ENCODE measurements around the gene HOXB9. TPM values are rescaled to one million over a fixed set of nuclear protein-coding genes. Genes with fewer than 3 reads are reported as not detected.
A peak's percentile ranks its signal among the peaks of the same experiment; 100 is the strongest.

Gene HOXB9
- total and polyA plus RNA-seq, 9 of the 15 experiments (the other 6 are each of a cell fraction or from before 2014, with no cell fraction given), result 3.1 to 196 (median 77.6) TPM

DNA sequence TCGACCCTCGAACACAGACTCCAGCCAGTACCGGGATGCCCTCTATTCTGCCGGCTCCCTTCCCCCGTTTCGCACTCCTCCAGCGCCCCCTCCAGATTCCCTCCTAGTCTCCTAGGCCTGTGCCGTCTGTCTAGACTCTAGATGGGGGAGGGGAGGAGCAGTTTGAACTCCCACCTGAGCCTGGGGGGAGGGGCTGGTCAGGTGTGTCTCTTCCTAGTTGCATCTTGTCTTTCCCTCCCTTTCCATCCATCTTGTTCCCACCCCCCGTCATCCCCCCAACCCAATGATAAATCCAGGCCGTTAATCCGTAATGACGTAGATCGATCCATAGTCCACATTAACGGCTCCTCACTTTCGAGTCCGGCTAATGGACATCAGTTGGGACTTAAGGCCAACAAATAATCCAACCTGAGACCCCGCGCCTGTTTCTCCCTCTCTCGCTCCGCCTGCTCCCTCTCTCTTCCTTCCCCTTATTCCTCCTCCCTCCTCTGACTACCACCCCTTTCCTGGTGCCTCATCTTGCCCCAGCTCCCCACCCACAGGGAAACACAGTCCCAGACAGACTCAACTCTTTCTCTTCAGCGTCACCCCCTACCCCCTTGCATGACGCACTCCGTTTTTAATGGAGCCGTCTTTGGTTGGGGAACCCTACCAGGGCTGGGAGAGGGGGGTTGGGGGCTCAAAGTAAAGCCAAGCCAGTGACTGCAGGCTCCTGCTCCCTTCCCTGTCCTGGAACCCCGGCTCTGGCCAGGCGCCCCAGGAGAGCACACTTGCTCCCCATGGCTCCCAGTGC lies 29.2 kb downstream of the HOXB9 start:
- Histone ChIP-seq H2AFZ (ENCODE audit: low read depth, low read length) (no peak overlapping the region), H3K36me3 (ENCODE audit: control insufficient read depth, insufficient read depth, low read length) (no peaks in the 10 kb centered on the region; the same call in 2 of the 3 replicates), H3K9ac (ENCODE audit: insufficient read depth in 1 of 2, low read depth in 2 of 2, low read length in 2 of 2) (no peak overlapping the region), H3K4me2 (ENCODE audit: insufficient read depth, low read length) (no peak overlapping the region), H4K20me1 (replicated peaks; ENCODE audit: control insufficient read depth, insufficient read depth, low read length) (no peaks in the 10 kb centered on the region; the same call in 1 of the 2 replicates), H3K4me1 (replicated peaks in 1 of 2; ENCODE audit: control insufficient read depth in 2 of 2, insufficient read depth in 2 of 2, low read length in 2 of 2) (peaks cover 24 to 56% of the 10 kb centered on the region in 2 experiments; a peak in 4 of 5 replicates), H3K79me2 (ENCODE audit: control insufficient read depth, insufficient read depth, low read length) (peaks cover 34% of the 10 kb centered on the region), H3K4me3 (no peak overlapping the region), H3K9me3 (replicated peaks; ENCODE audit: control insufficient read depth, insufficient read depth, low read depth, low read length) (no peaks in the 10 kb centered on the region), H3K27me3 (ENCODE audit: control insufficient read depth in 2 of 2, insufficient read depth in 2 of 2, low read length in 2 of 2) (no peaks in the 10 kb centered on the region), H3K9me1 (ENCODE audit: control insufficient read depth, insufficient read depth, low read length) (no peaks in the 10 kb centered on the region), H3K27ac (ENCODE audit: extremely low read depth, low read depth, low read length) (no peak overlapping the region)
- ATAC-seq, result no peak
- intact Hi-C loops (cut with micrococcal nuclease) (no loop called here), in situ Hi-C loops (cut with MboI) (no loop called here)
- WGBS (ENCODE audit: insufficient coverage, low coverage, missing lambda C conversion rate), result 95% methylated on average over 17 of the region's 26 CpGs
- no peak for TF ChIP-seq ZNF76 (CRISPR knock-in tag; IDR thresholded peaks at IDR 0.05; ENCODE audit: borderline replicate concordance)
- no peak for TF ChIP-seq ILK (tag; IDR thresholded peaks at IDR 0.05; ENCODE audit: borderline replicate concordance, low read depth)
- DNase-seq (ENCODE audit: extremely low read depth in 1 of 4, low spot score in 3 of 4), result no peak
- BruUV-seq (replicated peaks), result no TSS peak
- CTCF ChIA-PET (ENCODE audit: low intra/inter-chr PET ratio), result interaction anchor here (0.6 kb wide), 2 partner anchors 21 to 105 kb away, joined by 3 read pairs; no protein-coding TSS in a partner anchor
- POLR2A ChIA-PET, result no interaction called here
- no peak for FAIRE-seq

DNA sequence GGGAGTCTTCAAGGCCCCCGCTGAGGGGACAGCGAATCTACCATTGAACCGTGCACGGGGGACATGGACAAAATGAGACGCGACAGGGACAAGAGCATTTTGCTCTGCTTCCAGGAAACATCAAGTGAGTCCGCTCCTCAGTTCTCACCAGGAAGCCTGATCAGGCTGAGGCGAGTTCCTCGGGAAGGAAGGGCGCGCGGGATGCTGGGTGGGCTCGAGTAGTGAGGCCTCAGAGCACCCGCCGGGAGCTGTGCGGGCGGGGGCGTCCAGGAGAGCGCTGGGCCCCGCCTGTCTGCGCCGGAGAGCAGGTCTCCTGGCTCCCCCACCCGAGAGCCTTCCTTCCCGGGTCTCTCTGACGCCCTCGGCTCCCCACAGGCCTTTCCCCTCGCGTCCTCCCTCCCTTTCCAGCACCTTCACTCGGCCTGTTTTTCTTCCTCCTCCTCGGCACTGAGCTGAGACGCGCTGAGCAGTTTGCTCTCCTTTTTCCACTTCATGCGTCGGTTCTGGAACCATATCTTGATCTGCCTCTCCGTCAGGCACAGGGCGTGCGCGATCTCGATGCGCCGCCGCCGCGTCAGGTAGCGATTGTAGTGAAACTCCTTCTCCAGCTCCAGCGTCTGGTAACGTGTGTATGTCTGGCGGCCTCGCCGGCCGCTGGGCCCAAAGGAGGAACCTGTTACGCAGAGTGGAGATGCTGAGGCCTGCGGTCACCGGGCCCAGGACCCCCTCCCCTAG lies 30.0 kb downstream of the HOXB9 start:
- Histone ChIP-seq H3K9me3 (replicated peaks; ENCODE audit: control insufficient read depth, insufficient read depth, low read depth, low read length) (no peaks in the 10 kb centered on the region), H3K4me2 (ENCODE audit: insufficient read depth, low read length) (no peak overlapping the region), H3K9me1 (ENCODE audit: control insufficient read depth, insufficient read depth, low read length) (no peaks in the 10 kb centered on the region), H3K4me1 (replicated peaks in 1 of 2; ENCODE audit: control insufficient read depth in 2 of 2, insufficient read depth in 2 of 2, low read length in 2 of 2) (peaks cover 23 to 49% of the 10 kb centered on the region in 2 experiments; a peak in 4 of 5 replicates), H3K79me2 (ENCODE audit: control insufficient read depth, insufficient read depth, low read length) (peaks cover 27% of the 10 kb centered on the region), H3K9ac (ENCODE audit: insufficient read depth in 1 of 2, low read depth in 2 of 2, low read length in 2 of 2) (no peak overlapping the region), H3K27me3 (ENCODE audit: control insufficient read depth in 2 of 2, insufficient read depth in 2 of 2, low read length in 2 of 2) (no peaks in the 10 kb centered on the region), H2AFZ (ENCODE audit: low read depth, low read length) (no peak overlapping the region), H4K20me1 (replicated peaks; ENCODE audit: control insufficient read depth, insufficient read depth, low read length) (no peaks in the 10 kb centered on the region), H3K27ac (ENCODE audit: extremely low read depth, low read depth, low read length) (no peak overlapping the region), H3K4me3 (no peak overlapping the region), H3K36me3 (ENCODE audit: control insufficient read depth, insufficient read depth, low read length) (no peaks in the 10 kb centered on the region; the same call in 2 of the 3 replicates)
- 94% methylated on average over 20 of the region's 54 CpGs for WGBS (ENCODE audit: insufficient coverage, low coverage, missing lambda C conversion rate)
- BruUV-seq (replicated peaks), result no TSS peak
- ATAC-seq (no peak), FAIRE-seq (no peak), DNase-seq (ENCODE audit: extremely low read depth in 1 of 4, low spot score in 3 of 4) (no peak)
- POLR2A ChIA-PET, result interaction anchor here (0.7 kb wide), 1 partner anchor 67 kb away, joined by 3 read pairs; no protein-coding TSS in a partner anchor
- intact Hi-C loops (cut with micrococcal nuclease) (no loop called here), in situ Hi-C loops (cut with MboI) (no loop called here)
- CTCF ChIA-PET (ENCODE audit: low intra/inter-chr PET ratio), result interaction anchor here (0.6 kb wide), 1 partner anchor 22 kb away, joined by 3 read pairs; no protein-coding TSS in a partner anchor
- TF ChIP-seq RBFOX2 (IDR thresholded peaks at IDR 0.05; ENCODE audit: low read depth, low read length) (0 out of 2 replicates have a peak, but pooled peaks have one; percentile 15), PHB (CRISPR knock-in tag; IDR thresholded peaks at IDR 0.05) (no peak), NFRKB (IDR thresholded peaks at IDR 0.05; ENCODE audit: low read depth) (no peak), CREB1 (IDR thresholded peaks at IDR 0.05) (no peak), CREB1 (CRISPR knock-in tag; IDR thresholded peaks at IDR 0.05) (no peak)
- TF ChIP-seq, protein P1, sequence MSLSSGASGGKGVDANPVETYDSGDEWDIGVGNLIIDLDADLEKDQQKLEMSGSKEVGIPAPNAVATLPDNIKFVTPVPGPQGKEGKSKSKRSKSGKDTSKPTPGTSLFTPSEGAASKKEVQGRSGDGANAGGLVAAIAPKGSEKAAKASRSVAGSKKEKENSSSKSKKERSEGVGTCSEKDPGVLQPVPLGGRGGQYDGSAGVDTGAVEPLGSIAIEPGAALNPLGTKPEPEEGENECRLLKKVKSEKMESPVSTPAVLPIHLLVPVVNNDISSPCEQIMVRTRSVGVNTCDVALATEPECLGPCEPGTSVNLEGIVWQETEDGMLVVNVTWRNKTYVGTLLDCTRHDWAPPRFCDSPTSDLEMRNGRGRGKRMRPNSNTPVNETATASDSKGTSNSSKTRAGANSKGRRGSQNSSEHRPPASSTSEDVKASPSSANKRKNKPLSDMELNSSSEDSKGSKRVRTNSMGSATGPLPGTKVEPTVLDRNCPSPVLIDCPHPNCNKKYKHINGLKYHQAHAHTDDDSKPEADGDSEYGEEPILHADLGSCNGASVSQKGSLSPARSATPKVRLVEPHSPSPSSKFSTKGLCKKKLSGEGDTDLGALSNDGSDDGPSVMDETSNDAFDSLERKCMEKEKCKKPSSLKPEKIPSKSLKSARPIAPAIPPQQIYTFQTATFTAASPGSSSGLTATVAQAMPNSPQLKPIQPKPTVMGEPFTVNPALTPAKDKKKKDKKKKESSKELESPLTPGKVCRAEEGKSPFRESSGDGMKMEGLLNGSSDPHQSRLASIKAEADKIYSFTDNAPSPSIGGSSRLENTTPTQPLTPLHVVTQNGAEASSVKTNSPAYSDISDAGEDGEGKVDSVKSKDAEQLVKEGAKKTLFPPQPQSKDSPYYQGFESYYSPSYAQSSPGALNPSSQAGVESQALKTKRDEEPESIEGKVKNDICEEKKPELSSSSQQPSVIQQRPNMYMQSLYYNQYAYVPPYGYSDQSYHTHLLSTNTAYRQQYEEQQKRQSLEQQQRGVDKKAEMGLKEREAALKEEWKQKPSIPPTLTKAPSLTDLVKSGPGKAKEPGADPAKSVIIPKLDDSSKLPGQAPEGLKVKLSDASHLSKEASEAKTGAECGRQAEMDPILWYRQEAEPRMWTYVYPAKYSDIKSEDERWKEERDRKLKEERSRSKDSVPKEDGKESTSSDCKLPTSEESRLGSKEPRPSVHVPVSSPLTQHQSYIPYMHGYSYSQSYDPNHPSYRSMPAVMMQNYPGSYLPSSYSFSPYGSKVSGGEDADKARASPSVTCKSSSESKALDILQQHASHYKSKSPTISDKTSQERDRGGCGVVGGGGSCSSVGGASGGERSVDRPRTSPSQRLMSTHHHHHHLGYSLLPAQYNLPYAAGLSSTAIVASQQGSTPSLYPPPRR (CRISPR knock-in tag; IDR thresholded peaks at IDR 0.05; ENCODE audit: borderline replicate concordance), result no peak

Data from K562 (cell line).